MM.1S (cell line): ENCODE results near the gene MBTPS1.

ENCODE experiments used
- DNase-seq: peaks from one replicate; pipeline ENCODE4 v3.0.0-alpha.2; 2015
- H2AFZ ChIP-seq: fragments of 300-600 bp; sonication (generic); 2 replicates; pipeline ENCODE4 v1.6.0; 2016; ENCODE audit warnings: antibody characterized with exemption, low read length
- H3F3A ChIP-seq: fragments of 300-600 bp; sonication (generic); 2 replicates; pipeline ENCODE4 v1.6.1; 2016; ENCODE audit warnings: mild to moderate bottlenecking, antibody characterized with exemption, low read length, moderate library complexity, mixed read lengths; ENCODE audit not compliant: insufficient read depth
- H3K27ac ChIP-seq: fragments of 300-600 bp; sonication (generic); 2 replicates; pipeline ENCODE4 v1.5.1; 2016; ENCODE audit warnings: mild to moderate bottlenecking, low read length
- H3K27me3 ChIP-seq: fragments of 300-600 bp; sonication (generic); replicated peaks from 2 replicates; pipeline ENCODE4 v1.6.0; 2016; ENCODE audit warnings: low read length; ENCODE audit not compliant: insufficient read depth
- H3K36me3 ChIP-seq: fragments of 300-600 bp; sonication (generic); replicated peaks from 2 replicates; pipeline ENCODE4 v1.6.1; 2016; ENCODE audit warnings: mild to moderate bottlenecking, low read length, mixed read lengths; ENCODE audit not compliant: insufficient read depth
- H3K4me1 ChIP-seq: fragments of 300-600 bp; sonication (generic); 2 replicates; pipeline ENCODE4 v1.6.1; 2016; ENCODE audit warnings: low read length, mixed read lengths
- H3K4me2 ChIP-seq: fragments of 300-600 bp; sonication (generic); 2 replicates; pipeline ENCODE4 v1.6.0; 2016; ENCODE audit warnings: low read depth, low read length
- H3K4me3 ChIP-seq: fragments of 300-600 bp; sonication (generic); 2 replicates; pipeline ENCODE4 v1.5.1; 2016; ENCODE audit warnings: low read length, mixed read lengths
- H3K79me2 ChIP-seq: fragments of 300-600 bp; sonication (generic); 2 replicates; pipeline ENCODE4 v1.6.1; 2016; ENCODE audit warnings: mixed run types, low read length, mixed read lengths
- H3K9ac ChIP-seq: fragments of 300-600 bp; sonication (generic); 2 replicates; pipeline ENCODE4 v1.6.1; 2016; ENCODE audit warnings: low read length, mixed read lengths
- H3K9me2 ChIP-seq: fragments of 300-600 bp; sonication (generic); replicated peaks from 2 replicates; pipeline ENCODE4 v1.6.1; 2016; ENCODE audit warnings: mild to moderate bottlenecking, low read length, mixed read lengths; ENCODE audit not compliant: insufficient read depth
- H3K9me3 ChIP-seq: fragments of 300-600 bp; sonication (generic); replicated peaks from 2 replicates; pipeline ENCODE4 v1.6.1; 2016; ENCODE audit warnings: mild to moderate bottlenecking, low read length, mixed read lengths; ENCODE audit not compliant: insufficient read depth
- H4K20me1 ChIP-seq: fragments of 300-600 bp; sonication (generic); 2 replicates; pipeline ENCODE4 v1.6.1; 2016; ENCODE audit warnings: mild to moderate bottlenecking, low read length, moderate library complexity, mixed read lengths; ENCODE audit not compliant: insufficient read depth
- CTCF ChIP-seq: fragments of 300-600 bp; sonication (generic); IDR thresholded peaks from 2 replicates; pipeline ENCODE4 v1.5.1; 2016; ENCODE audit warnings: antibody characterized with exemption, low read length, mixed read lengths
- EZH2 ChIP-seq: fragments of 300-600 bp; sonication (generic); optimal IDR thresholded peaks from 2 replicates; pipeline ENCODE3; 2017; ENCODE audit warnings: low read depth, mild to moderate bottlenecking, antibody characterized with exemption, low read length, mixed read lengths
- EZH2phosphoT487 ChIP-seq: fragments of 300-600 bp; sonication (generic); IDR thresholded peaks from 2 replicates; pipeline ENCODE4 v1.6.1; 2018; ENCODE audit warnings: antibody characterized with exemption, low read length

Gene MBTPS1

GRCh38 chr16:84156342-84156784, 39.6 kb upstream of the MBTPS1 start:
- Histone ChIP-seq H3K4me1 (no peaks in the 10 kb centered on the region), H3K79me2 (no peaks in the 10 kb centered on the region), H3K9ac (no peak overlapping the region), H3K36me3 (no peaks in the 10 kb centered on the region), H3K4me2 (no peak overlapping the region), H3K9me2 (no peaks in the 10 kb centered on the region), H3F3A (no peaks in the 10 kb centered on the region), H3K4me3 (no peak overlapping the region), H2AFZ (no peak overlapping the region), H4K20me1 (no peaks in the 10 kb centered on the region), H3K27me3 (no peaks in the 10 kb centered on the region), H3K9me3 (no peaks in the 10 kb centered on the region), H3K27ac (no peak overlapping the region)
- DNase-seq = no peak
- no peak for TF ChIP-seq EZH2
- TF ChIP-seq EZH2phosphoT487 = no peak
- TF ChIP-seq CTCF = no peak

- no peaks in the 10 kb centered on the region for H3K9me2 ChIP-seq
- no peak for TF ChIP-seq CTCF
- no peak for TF ChIP-seq EZH2phosphoT487
- TF ChIP-seq EZH2 = no peak
- H4K20me1 ChIP-seq = no peaks in the 10 kb centered on the region
- no peak overlapping the region for H3K27ac ChIP-seq
- H3K4me1 ChIP-seq = no peaks in the 10 kb centered on the region
- no peaks in the 10 kb centered on the region for H3F3A ChIP-seq
- H3K4me3 ChIP-seq = no peak overlapping the region
- DNase-seq = no peak
- H3K27me3 ChIP-seq = no peaks in the 10 kb centered on the region
- H3K9ac ChIP-seq = no peak overlapping the region
- H3K79me2 ChIP-seq = no peaks in the 10 kb centered on the region
- no peak overlapping the region for H3K4me2 ChIP-seq
- no peaks in the 10 kb centered on the region for H3K9me3 ChIP-seq
- H3K36me3 ChIP-seq = no peaks in the 10 kb centered on the region
- no peak overlapping the region for H2AFZ ChIP-seq
Observed at GRCh38 chr16:84155771-84156170, 39.0 kb upstream of the MBTPS1 start.

- Histone ChIP-seq H3K27me3 (no peaks in the 10 kb centered on the region), H3K4me1 (no peaks in the 10 kb centered on the region)
Observed at GRCh38 chr16:84155226-84155625, 38.5 kb upstream of the MBTPS1 start.

GRCh38 chr16:84153660-84154214, 37.0 kb upstream of the MBTPS1 start:
- Histone ChIP-seq H3F3A (no peaks in the 10 kb centered on the region), H3K9me3 (no peaks in the 10 kb centered on the region), H3K4me2 (no peak overlapping the region), H3K9ac (no peak overlapping the region), H3K9me2 (no peaks in the 10 kb centered on the region), H3K79me2 (no peaks in the 10 kb centered on the region), H3K27ac (no peak overlapping the region), H2AFZ (no peak overlapping the region), H4K20me1 (no peaks in the 10 kb centered on the region), H3K36me3 (no peaks in the 10 kb centered on the region), H3K4me3 (no peak overlapping the region), H3K27me3 (no peaks in the 10 kb centered on the region), H3K4me1 (no peaks in the 10 kb centered on the region)
- TF ChIP-seq EZH2 = no peak
- TF ChIP-seq CTCF = no peak
- TF ChIP-seq EZH2phosphoT487 = no peak
- no peak for DNase-seq

More at GRCh38 chr16:84155226-84155625, 38.5 kb upstream of the MBTPS1 start:
- Histone ChIP-seq H3K4me2 (no peak overlapping the region), H3K27ac (no peak overlapping the region), H4K20me1 (no peaks in the 10 kb centered on the region), H3K36me3 (no peaks in the 10 kb centered on the region), H3K9ac (no peak overlapping the region), H2AFZ (no peak overlapping the region), H3K9me2 (no peaks in the 10 kb centered on the region), H3K9me3 (no peaks in the 10 kb centered on the region), H3K4me3 (no peak overlapping the region), H3K79me2 (no peaks in the 10 kb centered on the region), H3F3A (no peaks in the 10 kb centered on the region)
- no peak for DNase-seq
- no peak for TF ChIP-seq EZH2
